Heart right ventricle (tissue), 16 donors: ENCODE measurements around the gene UTF1. TPM values are rescaled to one million over a fixed set of nuclear protein-coding genes. Genes with fewer than 3 reads are reported as not detected.
A peak's percentile ranks its signal among the peaks of the same experiment; 100 is the strongest.

Experiments
- ATAC-seq, 8 donors: fragments of 200-7000 bp; cut with Tn5 transposase; one replicate each; pipeline ENCODE4 v1.9.1; 2020; ENCODE audit warnings: mild to moderate bottlenecking in 8 of 8, moderate library complexity in 8 of 8, moderate number of reproducible peaks in 1 of 8
- DNase-seq, 2 donors: peaks; one replicate each; pipeline ENCODE4 v3.0.0-alpha.2; 2020
- H3K27ac ChIP-seq, 10 donors: fragments of 200-600 bp; sonication (generic) in 2 of 10; one replicate each; pipeline versions ENCODE4 v1.5.0 to v1.8.0; 2020 to 2022; ENCODE audit warnings: mild to moderate bottlenecking in 3 of 10
- H3K27me3 ChIP-seq, 7 donors: fragments of 200-600 bp; one replicate each; pipeline ENCODE4 v1.8.0; 2021 to 2022; ENCODE audit warnings: mild to moderate bottlenecking in 2 of 7
- H3K36me3 ChIP-seq, 9 donors: fragments of 200-600 bp; sonication (generic) in 1 of 9; one replicate each; pipeline versions ENCODE4 v1.5.0 to v1.8.0; 2020 to 2022; ENCODE audit warnings: mild to moderate bottlenecking in 2 of 9
- H3K4me1 ChIP-seq, 9 donors: fragments of 200-600 bp; sonication (generic) in 1 of 9; one replicate each; pipeline versions ENCODE4 v1.5.0 to v1.8.0; 2020 to 2022; ENCODE audit warnings: mild to moderate bottlenecking in 4 of 9
- H3K4me3 ChIP-seq, 10 donors: fragments of 200-600 bp; sonication (generic) in 2 of 10; one replicate each; pipeline versions ENCODE4 v1.5.0 to v1.8.0; 2020 to 2022; ENCODE audit warnings: mild to moderate bottlenecking in 7 of 10, moderate library complexity in 2 of 10
- H3K9me3 ChIP-seq, 11 donors: fragments of 200-600 bp in 10 of 11; sonication (generic) in 2 of 11; one replicate each; pipeline versions ENCODE4 v1.5.0 to v1.8.0; 2013 to 2022; ENCODE audit warnings: mild to moderate bottlenecking in 2 of 11, control low read depth in 1 of 11, moderate library complexity in 1 of 11
- WGBS, 2 donors: extraction: QIAGEN DNeasy Blood & Tissue Kit; methylation state at CpG; one replicate each; pipeline ENCODE4 v1.1.7; 2013; ENCODE audit warnings: inconsistent platforms in 1 of 2; 5-methylcytosine and 5-hydroxymethylcytosine counted together
- intact Hi-C, 10 donors: fragments of 100-400 bp; cut with DNase I; formaldehyde crosslinking; loops; one replicate each; pipeline versions ENCODE4 v1.11.1 to v1.14.2; 2022
- polyA plus RNA-seq, 2 donors: library from polyadenylated mRNA; stranded (reverse); fragments of 200-250 nt; gene quantifications; one replicate each; pipeline ENCODE4 v1.2.3, GENCODE V29; 2013
- total RNA-seq, 10 donors: library from RNA; stranded (reverse); fragmentation: NEBNext Ultra II Directional in 3 of 10; extraction: Animal tissue kit (Norgen Biotek cat#: 25700) in 3 of 10; gene quantifications; one replicate each; pipeline versions ENCODE4 v1.2.1 to v1.2.4, GENCODE V29; 2021 to 2023
- TF ChIP-seq, protein P1 (sequence below), 9 donors: fragments of 200-600 bp; sonication (generic) in 2 of 9; IDR thresholded peaks; one replicate each; pipeline versions ENCODE4 v1.5.0 to v1.8.0; 2021 to 2022; ENCODE audit warnings: antibody characterized with exemption in 9 of 9, mild to moderate bottlenecking in 5 of 9, moderate library complexity in 1 of 9
- donor health status: Arrhythmogenic right ventricular cardiomyopathy.
- donor health status: ischemic (EF 13 %, LVEDD 7.1; RV severe dilation, severe dysfunction).
- donor health status: healthy with polysubstance abuse.
- donor health status: DM: no; HTN: yes; CAD: no.
- donor health status: DM: no; HTN: no; CAD: no.
- donor health status: ischemic (EF 25% LVEDD 6.9; RV normal size, moderate dysfunction).
- donor health status: ischemic (EF 25% LVEDD 5.7; RV mildly dilated, moderate dysfunction).
- donor health status: healthy.
- donor health status: DM: yes; HTN: yes; CAD: no.
- donor health status: Ischemic cardiomyopathy.
- donor health status: ischemic (EF 35%, LVEDD 5.7; RV mildly dilated, moderate dysfunction).
- donor health status: nonischemic (EF 11% LVEDD 7.7; RV severe dilation, severe dysfunction).
- donor health status: DM: yes; HTN: yes; CAD: no.
- donor health status: PGD.
- donor health status: ischemic (EF 29% LVEDD 5.4; RV normal size, mild dysfunction).
- donor health status: nonischemic (EF 23%, LVEDD 6.1; RV moderate dilation, normal function).

The UTF1 gene
- total and polyA plus RNA-seq, 12 donors: not detected

DNA sequence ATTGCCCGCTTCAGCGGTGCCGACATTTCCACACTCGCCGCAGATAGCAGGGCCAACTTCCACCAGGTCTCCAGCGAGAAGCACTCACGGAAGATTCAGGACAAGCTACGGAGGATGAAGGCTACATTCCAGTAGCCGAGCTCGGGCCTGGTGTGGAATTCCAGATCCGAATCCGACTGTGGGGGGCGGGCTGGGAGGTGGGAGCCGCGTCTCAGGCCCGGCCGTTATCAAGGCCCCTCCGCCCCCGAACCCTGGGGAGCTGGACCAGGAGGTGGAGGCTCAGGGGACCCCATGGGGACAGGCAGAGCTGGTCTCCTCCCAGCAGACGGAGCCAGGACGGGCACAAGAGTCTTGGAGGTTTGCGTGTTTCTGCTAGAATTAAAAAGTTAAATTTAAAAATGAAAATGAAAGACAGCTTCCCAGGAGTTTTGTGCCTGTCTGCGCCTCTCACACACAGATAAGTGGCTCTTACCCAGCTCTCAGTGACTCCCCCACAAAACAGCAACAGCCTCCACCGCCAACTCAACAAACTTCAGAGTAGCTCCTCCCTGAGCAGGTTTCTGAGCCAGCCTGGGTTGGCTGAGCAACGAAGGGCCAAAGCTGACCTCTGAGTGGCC is 5.2 kb upstream of the UTF1 start:
- H3K27me3 ChIP-seq: peaks cover 6 to 73% (median 70%) of the 10 kb centered on the region in 7 donors

DNA sequence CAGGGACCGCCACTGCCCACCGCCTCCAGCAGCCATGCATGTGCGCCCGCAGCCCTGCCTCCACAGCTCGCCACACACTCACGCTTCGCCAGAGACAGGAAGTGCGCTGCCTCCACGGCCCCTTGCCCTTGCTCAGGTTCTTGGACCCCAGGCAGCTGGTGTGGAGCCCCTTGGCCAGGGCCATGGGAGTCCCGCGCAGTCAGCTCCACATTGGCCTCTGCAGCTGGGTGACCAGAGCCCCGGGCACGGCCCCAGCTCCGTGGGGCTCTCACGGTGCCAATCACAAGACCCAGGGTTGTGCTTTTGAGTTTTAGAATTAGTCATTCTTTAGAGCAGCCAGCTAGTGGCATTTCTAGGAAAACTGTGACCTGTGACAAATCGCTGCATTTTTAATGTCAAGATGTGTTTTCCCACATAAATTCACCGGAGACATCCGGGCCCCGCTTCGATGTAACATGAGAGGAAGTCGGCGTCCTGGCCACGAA is 4.3 kb upstream of the UTF1 start:
- 83 to 84% methylated on average over 23 of the region's 23 CpGs for WGBS, 2 donors

More for the DNA sequence above, 5.2 kb upstream of the UTF1 start:
- TF ChIP-seq, protein P1, sequence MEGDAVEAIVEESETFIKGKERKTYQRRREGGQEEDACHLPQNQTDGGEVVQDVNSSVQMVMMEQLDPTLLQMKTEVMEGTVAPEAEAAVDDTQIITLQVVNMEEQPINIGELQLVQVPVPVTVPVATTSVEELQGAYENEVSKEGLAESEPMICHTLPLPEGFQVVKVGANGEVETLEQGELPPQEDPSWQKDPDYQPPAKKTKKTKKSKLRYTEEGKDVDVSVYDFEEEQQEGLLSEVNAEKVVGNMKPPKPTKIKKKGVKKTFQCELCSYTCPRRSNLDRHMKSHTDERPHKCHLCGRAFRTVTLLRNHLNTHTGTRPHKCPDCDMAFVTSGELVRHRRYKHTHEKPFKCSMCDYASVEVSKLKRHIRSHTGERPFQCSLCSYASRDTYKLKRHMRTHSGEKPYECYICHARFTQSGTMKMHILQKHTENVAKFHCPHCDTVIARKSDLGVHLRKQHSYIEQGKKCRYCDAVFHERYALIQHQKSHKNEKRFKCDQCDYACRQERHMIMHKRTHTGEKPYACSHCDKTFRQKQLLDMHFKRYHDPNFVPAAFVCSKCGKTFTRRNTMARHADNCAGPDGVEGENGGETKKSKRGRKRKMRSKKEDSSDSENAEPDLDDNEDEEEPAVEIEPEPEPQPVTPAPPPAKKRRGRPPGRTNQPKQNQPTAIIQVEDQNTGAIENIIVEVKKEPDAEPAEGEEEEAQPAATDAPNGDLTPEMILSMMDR (IDR thresholded peaks at IDR 0.05): no peak
- Histone ChIP-seq H3K4me3 (peak overlapping the region in 2 of 10 donors; percentile 17 to 25), H3K4me1 (peaks cover 0 to 5% (median 0%) of the 10 kb centered on the region in 9 donors), H3K9me3 (no peaks in the 10 kb centered on the region), H3K27ac (no peak overlapping the region), H3K36me3 (no peaks in the 10 kb centered on the region)
- intact Hi-C loops: no loop called here
- 23 to 32% methylated on average over 25 of the region's 25 CpGs for WGBS, 2 donors
- ATAC-seq (no peak), DNase-seq (no peak)

DNA sequence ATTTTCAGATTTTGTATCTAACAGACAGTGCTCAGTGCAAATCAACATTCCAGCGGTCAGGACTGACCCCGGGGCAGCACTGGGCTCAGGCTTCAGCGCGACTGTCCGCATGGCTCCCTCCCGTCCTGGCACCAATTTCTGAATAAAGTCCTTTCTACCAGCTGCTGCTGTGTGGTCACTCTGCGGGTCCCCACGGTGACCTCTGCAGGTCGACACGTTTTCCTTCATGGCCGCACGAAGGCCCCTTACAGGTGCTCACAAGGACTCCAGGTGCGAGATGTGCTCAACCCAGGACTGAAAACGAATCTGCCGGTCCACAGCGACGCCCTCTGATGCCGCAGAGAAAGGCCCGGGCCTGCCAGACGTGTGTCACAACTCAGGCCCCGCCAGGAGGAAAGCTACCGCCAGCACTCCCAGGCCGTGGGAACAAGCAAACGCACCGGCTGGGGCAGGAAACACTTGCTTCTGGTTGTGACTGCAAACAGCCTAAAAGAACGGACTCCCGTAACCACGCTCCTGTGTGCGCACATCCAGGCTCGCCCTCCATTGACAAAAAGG is 3.7 kb upstream of the UTF1 start:
- Histone ChIP-seq H3K4me3 (no peak overlapping the region), H3K27ac (no peak overlapping the region), H3K36me3 (no peaks in the 10 kb centered on the region), H3K4me1 (peaks cover 0 to 6% (median 0%) of the 10 kb centered on the region in 9 donors), H3K9me3 (no peaks in the 10 kb centered on the region), H3K27me3 (peaks cover 14 to 77% (median 74%) of the 10 kb centered on the region in 7 donors)
- DNase-seq (no peak), ATAC-seq (no peak)
- TF ChIP-seq, protein P1 (IDR thresholded peaks at IDR 0.05): no peak
- WGBS, 2 donors: 54 to 60% methylated on average over 30 of the region's 30 CpGs
- intact Hi-C loops: no loop called here

More for the DNA sequence above, 4.3 kb upstream of the UTF1 start:
- no peak for ATAC-seq
- Histone ChIP-seq H3K4me1 (peaks cover 0 to 6% (median 0%) of the 10 kb centered on the region in 9 donors), H3K36me3 (no peaks in the 10 kb centered on the region), H3K4me3 (no peak overlapping the region), H3K27me3 (peaks cover 14 to 77% (median 74%) of the 10 kb centered on the region in 7 donors), H3K27ac (no peak overlapping the region), H3K9me3 (no peaks in the 10 kb centered on the region)
- DNase-seq: no peak
- intact Hi-C loops: no loop called here
- TF ChIP-seq, protein P1 (IDR thresholded peaks at IDR 0.05): no peak

DNA sequence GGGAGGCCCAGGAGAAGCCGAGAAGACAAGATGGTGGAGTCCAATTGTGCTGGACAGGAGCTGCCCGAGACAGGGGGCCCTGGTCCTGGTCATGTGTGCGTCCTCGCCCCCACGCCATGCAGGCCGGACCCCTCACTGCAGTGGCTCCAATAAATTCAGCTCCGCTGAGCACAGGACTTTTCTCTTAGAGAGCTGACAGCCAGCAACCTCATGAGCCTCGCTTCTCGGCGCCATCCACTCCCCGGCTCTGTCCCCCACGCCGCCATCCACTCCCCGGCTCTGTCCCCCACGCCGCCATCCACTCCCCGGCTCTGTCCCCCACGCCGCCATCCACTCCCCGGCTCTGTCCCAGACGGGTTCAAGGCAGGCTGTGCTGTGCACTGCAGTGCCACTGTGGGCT is 2.8 kb upstream of the UTF1 start:
- TF ChIP-seq, protein P1 (IDR thresholded peaks at IDR 0.05): no peak
- peaks cover 0 to 6% (median 0%) of the 10 kb centered on the region in 9 donors for H3K4me1 ChIP-seq
- no peaks in the 10 kb centered on the region for H3K9me3 ChIP-seq
- intact Hi-C loops: no loop called here
- no peaks in the 10 kb centered on the region for H3K36me3 ChIP-seq
- WGBS, 2 donors: 87 to 88% methylated on average over 20 to 21 of the region's 21 CpGs
- H3K27ac ChIP-seq: no peak overlapping the region
- H3K27me3 ChIP-seq: peaks cover 14 to 83% (median 81%) of the 10 kb centered on the region in 7 donors
- DNase-seq: no peak
- no peak for ATAC-seq
- H3K4me3 ChIP-seq: no peak overlapping the region
